ENCODE measurements around the gene SYT17. TPM values are rescaled to one million over a fixed set of nuclear protein-coding genes. Genes with fewer than 3 reads are reported as not detected.
"Not testable (repeated sequence)": the region's sequence is repeated elsewhere in the genome, so short reads cannot be mapped to it uniquely, and the experiment has no call there.

Gene SYT17
- total RNA-seq, 6 donors from 2014 or later, result 11.6 to 49.2 (median 14.8) TPM

- Histone ChIP-seq H3K4me1 (peaks cover 7 to 28% (median 25%) of the 10 kb centered on the region in 4 donors), H3K27ac (peak overlapping the region; percentile 3 to 86 (median 66)), H3K36me3 (peaks cover 0 to 6% (median 0%) of the 10 kb centered on the region in 4 donors), H3K27me3 (no peaks in the 10 kb centered on the region), H3K9me3 (no peaks in the 10 kb centered on the region), H3K4me3 (no peak overlapping the region)
- WGBS, 2 donors, result 64 to 74% methylated on average over 7 to 9 of the region's 9 CpGs
- TF ChIP-seq POLR2AphosphoS5 (IDR thresholded peaks at IDR 0.05), result no peak
- TF ChIP-seq CTCF (IDR thresholded peaks at IDR 0.05), result no peak
- TF ChIP-seq POLR2A (IDR thresholded peaks at IDR 0.05), result no peak
- no peak for TF ChIP-seq EP300 (IDR thresholded peaks at IDR 0.05)
- DNase-seq (no peak), ATAC-seq (ENCODE audit: low FRiP score in 2 of 2) (peak in 1 of 2 donors; percentile 19)
Observed at GRCh38 chr16:19184823-19185509, 16.9 kb downstream of the SYT17 start.

- Histone ChIP-seq H3K36me3 (peaks cover 0 to 6% (median 0%) of the 10 kb centered on the region in 4 donors), H3K9me3 (no peaks in the 10 kb centered on the region), H3K27ac (peak overlapping the region in 2 of 4 donors; percentile 85 to 86), H3K4me1 (peaks cover 10 to 29% (median 27%) of the 10 kb centered on the region in 4 donors), H3K27me3 (no peaks in the 10 kb centered on the region), H3K4me3 (no peak overlapping the region)
- 91 to 94% methylated on average over 8 of the region's 8 CpGs for WGBS, 2 donors
- no peak for ATAC-seq (ENCODE audit: low FRiP score in 2 of 2)
- peak in 1 of 2 donors; percentile 45 for DNase-seq
- no peak for TF ChIP-seq POLR2A (IDR thresholded peaks at IDR 0.05)
- no peak for TF ChIP-seq EP300 (IDR thresholded peaks at IDR 0.05)
- TF ChIP-seq CTCF (IDR thresholded peaks at IDR 0.05), result no peak
- TF ChIP-seq POLR2AphosphoS5 (IDR thresholded peaks at IDR 0.05), result no peak
Observed at GRCh38 chr16:19185510-19185851, 17.4 kb downstream of the SYT17 start.

GRCh38 chr16:19186408-19186807 lies 18.4 kb downstream of the SYT17 start:
- ATAC-seq (ENCODE audit: low FRiP score in 2 of 2) (no peak), DNase-seq (no peak)
- Histone ChIP-seq H3K27ac (peak overlapping the region in 2 of 4 donors; percentile 35 to 42), H3K9me3 (no peaks in the 10 kb centered on the region), H3K27me3 (no peaks in the 10 kb centered on the region), H3K4me1 (peaks cover 10 to 34% (median 31%) of the 10 kb centered on the region in 4 donors), H3K4me3 (no peak overlapping the region), H3K36me3 (peaks cover 0 to 6% (median 0%) of the 10 kb centered on the region in 4 donors)
- no peak for TF ChIP-seq EP300 (IDR thresholded peaks at IDR 0.05)
- no peak for TF ChIP-seq CTCF (IDR thresholded peaks at IDR 0.05)
- no peak for TF ChIP-seq POLR2A (IDR thresholded peaks at IDR 0.05)
- no peak for TF ChIP-seq POLR2AphosphoS5 (IDR thresholded peaks at IDR 0.05)
- 86 to 89% methylated on average over 6 of the region's 6 CpGs for WGBS, 2 donors

- not testable (repeated sequence) for H3K4me3 ChIP-seq; DNase-seq; H3K9me3 ChIP-seq; ATAC-seq (ENCODE audit: low FRiP score in 2 of 2); H3K27me3 ChIP-seq; H3K36me3 ChIP-seq; H3K27ac ChIP-seq
- 88 to 89% methylated on average over 3 of the region's 3 CpGs for WGBS, 2 donors
- H3K4me1 ChIP-seq, result peaks cover 10 to 34% (median 31%) of the 10 kb centered on the region in 4 donors
Observed at GRCh38 chr16:19187961-19188360, 19.9 kb downstream of the SYT17 start.

GRCh38 chr16:19188406-19188805 lies 20.4 kb downstream of the SYT17 start:
- DNase-seq, result no peak
- Histone ChIP-seq H3K4me1 (peaks cover 10 to 33% (median 29%) of the 10 kb centered on the region in 4 donors), H3K4me3 (no peak overlapping the region), H3K27me3 (no peaks in the 10 kb centered on the region), H3K36me3 (peaks cover 0 to 6% (median 0%) of the 10 kb centered on the region in 4 donors), H3K9me3 (no peaks in the 10 kb centered on the region), H3K27ac (peak overlapping the region in 2 of 4 donors; percentile 13 to 17)
- 72 to 81% methylated on average over 5 of the region's 5 CpGs for WGBS, 2 donors
- ATAC-seq (ENCODE audit: low FRiP score in 2 of 2), result no peak
- TF ChIP-seq POLR2AphosphoS5 (IDR thresholded peaks at IDR 0.05), result no peak
- no peak for TF ChIP-seq CTCF (IDR thresholded peaks at IDR 0.05)
- no peak for TF ChIP-seq EP300 (IDR thresholded peaks at IDR 0.05)
- no peak for TF ChIP-seq POLR2A (IDR thresholded peaks at IDR 0.05)
